ENCODE measurements around the gene ANKRD11.

Gene ANKRD11

GRCh38 chr16:89506791-89507191 lies 16.4 kb upstream of the ANKRD11 start:
- DNase-seq (ENCODE audit: low read depth), result no peak

DNA sequence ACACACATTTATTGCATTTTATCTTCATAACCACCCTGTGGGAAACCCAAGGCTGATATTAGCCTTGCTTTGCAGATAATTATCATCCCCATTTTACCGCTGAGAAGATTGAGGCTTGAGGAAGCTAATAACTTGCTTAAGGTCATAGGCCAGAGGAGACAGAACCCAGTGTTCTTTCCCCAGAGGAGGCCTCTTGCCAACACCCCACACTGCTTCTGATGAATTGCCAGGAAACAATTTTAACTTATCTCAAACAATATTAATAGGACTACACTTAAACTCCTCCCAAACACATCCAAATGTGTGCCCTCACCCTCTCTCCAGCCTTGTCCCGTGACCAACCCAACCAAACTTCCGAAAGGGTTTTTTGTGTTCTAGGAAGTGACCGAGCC lies 15.7 kb upstream of the ANKRD11 start:
- DNase-seq (ENCODE audit: low read depth), result no peak

DNA sequence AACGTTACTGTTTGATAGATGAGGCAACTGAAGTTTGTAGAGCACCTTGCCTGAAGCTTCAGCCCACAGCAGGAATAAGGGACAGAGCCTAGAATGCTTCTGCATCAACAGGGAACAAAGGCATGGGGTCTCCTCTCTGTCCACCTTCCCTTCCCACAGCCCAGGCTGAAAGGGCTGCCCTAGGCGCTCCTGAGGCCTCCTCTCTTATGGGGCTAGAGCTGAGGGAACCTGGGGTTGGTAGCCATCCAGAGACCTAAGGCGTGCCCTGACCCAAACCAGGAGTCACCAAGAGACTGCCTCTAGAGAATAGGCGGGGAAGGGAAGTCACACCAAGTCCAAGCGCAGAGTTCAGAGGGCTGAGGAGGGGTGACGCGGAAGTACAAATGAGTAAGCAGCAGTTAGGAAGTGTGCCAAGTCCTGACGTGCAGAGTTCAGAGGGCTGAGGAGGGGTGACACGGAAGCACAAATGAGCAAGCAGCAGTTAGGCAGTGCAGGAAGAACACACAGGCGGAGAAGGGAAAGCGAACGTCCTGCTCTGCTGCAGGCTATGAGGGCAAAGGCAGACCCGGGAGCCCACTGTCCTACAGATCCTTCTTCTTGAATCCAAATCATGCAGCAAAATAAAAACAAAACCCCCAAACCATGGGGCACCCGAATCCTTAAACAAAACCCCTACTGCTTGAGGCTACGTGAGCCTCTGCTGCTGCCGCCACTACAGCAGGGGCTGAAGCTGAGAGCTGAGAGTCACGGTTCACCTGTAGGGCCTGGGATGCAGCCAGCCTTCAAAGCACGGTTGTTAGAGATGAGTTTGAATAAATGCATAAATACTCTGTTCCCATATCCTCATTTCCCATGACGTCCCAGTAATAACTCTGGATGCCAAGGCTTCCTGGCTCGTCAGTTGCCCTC lies 15.1 kb upstream of the ANKRD11 start:
- DNase-seq (ENCODE audit: low read depth), result peak; percentile 77

- DNase-seq (ENCODE audit: low read depth), result no peak
These were observed 13.7 kb upstream of the ANKRD11 start for GRCh38 chr16:89504091-89504490.

GRCh38 chr16:89502081-89502843 lies 11.9 kb upstream of the ANKRD11 start:
- no peak for DNase-seq (ENCODE audit: low read depth)

GRCh38 chr16:89499767-89500166 lies 9.4 kb upstream of the ANKRD11 start:
- no peak for DNase-seq (ENCODE audit: low read depth)

- DNase-seq (ENCODE audit: low read depth), result no peak
These were observed 8.5 kb upstream of the ANKRD11 start for GRCh38 chr16:89498839-89499238.

- no peak for DNase-seq (ENCODE audit: low read depth)
These were observed 4.8 kb upstream of the ANKRD11 start for GRCh38 chr16:89495121-89495520.

DNA sequence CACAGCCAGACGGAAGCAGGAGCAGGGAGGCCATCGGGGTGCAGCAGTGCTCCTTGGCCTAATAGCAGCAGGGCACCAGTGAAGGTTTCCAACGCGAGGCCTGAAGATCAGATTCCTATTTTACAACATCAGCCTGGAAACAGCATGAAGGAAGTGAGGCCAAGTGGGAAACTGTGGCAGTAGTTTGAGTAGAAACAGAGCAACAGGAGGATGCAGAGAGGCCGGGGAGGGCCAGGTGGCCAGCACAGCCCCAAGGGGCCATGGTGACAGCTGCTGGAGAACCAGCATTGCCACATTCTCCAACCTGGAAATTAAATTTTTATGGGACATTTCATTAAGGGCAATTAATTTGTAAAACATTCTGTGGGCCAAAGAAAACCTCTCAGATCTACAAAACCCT lies 3.4 kb upstream of the ANKRD11 start:
- no peak for DNase-seq (ENCODE audit: low read depth)

DNA sequence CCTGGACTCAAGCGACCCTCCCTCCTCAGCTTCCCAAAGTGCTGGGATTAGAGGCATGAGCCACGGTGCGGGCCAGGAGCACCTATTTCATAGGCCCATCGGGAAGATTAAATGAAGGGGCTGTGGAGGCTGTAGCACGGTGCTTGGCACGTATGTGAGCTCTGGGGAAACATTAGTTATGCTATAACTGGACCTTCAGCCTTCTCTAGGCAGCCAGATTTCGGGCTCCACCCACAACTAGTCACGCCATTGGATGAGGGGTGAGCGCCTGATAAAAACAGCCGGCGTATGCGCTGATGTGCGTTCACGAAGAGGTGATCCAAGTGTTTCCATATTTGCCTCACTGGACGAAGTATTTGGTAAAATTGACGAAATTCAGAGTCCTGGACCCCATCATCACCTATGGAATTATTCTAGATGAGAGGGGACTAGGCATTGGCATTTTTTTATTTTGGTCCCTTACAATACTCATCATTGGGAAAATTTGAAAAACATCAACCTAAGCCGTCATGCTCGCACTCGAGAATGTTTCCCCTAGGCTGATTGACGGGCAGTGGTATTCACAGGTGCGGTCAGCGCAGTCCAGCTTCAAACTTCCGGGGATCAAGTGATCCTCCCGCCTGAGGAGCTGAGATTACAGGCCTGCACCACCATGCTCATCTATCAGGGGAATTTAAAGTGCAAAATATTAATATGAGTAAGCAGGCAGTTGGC lies 1.8 kb upstream of the ANKRD11 start:
- DNase-seq (ENCODE audit: low read depth), result no peak

DNA sequence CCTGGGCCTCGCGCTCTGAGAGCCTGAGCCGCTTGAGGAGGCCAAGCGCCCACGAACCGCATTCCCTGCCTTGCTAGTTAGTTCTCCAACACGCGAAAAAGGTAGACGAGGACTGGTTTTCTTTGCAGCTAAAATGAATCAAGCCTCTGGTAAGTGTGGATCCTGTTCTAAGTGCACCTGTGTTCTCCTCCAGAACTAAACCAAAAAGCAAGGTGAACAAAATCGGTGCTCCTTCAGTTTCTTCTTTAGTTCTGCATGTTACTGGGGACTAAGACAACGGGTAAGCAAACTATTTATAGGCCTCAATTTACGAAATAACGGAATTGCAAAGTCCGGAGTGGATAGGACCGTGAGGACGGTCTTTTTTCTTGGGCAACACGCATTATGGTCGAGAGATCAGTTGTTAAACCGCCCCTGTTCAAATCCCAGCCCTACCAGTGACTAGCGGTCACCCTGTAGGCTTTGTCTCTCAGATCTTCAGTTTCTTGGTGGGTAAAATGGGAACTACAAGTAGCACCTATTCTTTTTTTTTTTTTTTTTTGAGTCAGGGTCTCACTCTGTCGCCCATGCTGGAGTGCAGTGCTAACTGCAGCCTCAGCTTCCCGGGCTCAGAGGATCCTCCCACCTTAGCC lies 993 bp upstream of the ANKRD11 start:
- no peak for DNase-seq (ENCODE audit: low read depth)

DNA sequence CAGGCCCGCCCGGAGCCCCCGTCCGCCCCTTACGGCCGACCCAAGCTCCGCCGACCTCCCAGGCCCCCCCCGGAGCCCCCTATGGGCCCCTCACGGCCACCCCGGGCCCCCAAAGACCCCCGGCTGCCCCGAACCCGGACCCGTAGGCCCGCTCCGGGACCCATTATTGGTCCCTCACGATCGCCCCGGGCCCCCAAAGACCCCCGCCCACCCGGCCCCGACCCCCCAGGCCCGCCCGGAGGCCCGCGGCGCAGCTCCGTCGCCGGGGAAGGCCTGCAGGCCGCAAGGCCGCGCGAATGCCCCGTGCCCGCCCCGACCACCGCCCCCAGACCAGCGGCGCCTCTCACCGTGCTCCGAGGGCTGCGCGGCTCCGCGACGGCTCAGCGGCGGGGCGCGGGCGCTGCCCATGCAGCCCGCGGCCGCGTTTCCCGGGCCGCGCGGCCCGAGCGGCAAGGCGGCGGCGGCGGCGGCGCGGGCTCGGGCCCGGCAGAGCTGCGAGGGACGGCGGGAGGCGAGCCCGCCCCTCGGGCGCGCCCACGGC lies 393 bp downstream of the ANKRD11 start:
- no peak for DNase-seq (ENCODE audit: low read depth)

- DNase-seq (ENCODE audit: low read depth), result peak; percentile 75
These were observed 1.1 kb downstream of the ANKRD11 start for GRCh38 chr16:89489040-89489897.

GRCh38 chr16:89485701-89486246 lies 4.6 kb downstream of the ANKRD11 start:
- no peak for DNase-seq (ENCODE audit: low read depth)

- DNase-seq (ENCODE audit: low read depth), result no peak
These were observed 5.3 kb downstream of the ANKRD11 start for GRCh38 chr16:89484923-89485679.

DNA sequence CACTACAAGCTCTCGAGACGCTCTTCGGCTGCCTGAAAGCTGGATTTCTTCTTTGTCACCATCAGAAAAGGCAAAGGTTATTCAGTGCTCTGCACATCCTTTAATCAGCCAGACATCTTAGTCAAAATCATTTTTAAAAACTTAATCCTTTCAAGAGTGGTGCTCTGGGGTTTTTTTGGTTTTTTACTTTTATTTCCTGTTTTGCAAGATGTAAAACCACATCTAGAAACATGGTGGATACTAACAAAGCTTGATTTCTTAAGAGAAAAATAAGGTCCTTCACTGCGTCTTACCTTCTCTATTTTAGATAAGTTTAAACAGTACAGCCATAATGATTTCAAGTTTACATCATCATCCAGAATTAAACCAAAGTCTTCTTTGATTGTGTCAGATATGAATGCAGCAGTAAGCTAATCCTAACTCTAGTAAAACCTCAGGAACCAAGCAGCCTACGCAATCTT lies 6.3 kb downstream of the ANKRD11 start:
- no peak for DNase-seq (ENCODE audit: low read depth)

DNA sequence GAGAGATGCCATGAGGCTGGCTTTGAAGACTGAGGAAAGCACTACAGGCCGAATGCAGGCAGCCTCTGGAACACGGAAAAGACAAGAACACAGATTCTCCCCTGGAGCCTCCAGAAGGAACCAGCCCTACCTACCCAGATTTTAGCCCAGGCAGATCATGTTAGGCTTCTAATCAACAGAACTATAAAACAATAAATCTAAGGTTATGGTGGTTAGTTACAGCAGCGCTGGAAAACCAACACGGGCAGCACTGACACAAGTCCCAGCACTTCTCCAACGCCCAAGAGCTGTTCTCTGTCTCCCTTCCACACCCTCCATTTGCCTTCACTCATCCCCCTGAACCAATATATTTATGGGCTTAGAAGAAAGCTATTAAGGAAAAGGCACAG lies 7.5 kb downstream of the ANKRD11 start:
- no peak for DNase-seq (ENCODE audit: low read depth)

- no peak for DNase-seq (ENCODE audit: low read depth)
These were observed 8.1 kb downstream of the ANKRD11 start for GRCh38 chr16:89482150-89482816.

DNA sequence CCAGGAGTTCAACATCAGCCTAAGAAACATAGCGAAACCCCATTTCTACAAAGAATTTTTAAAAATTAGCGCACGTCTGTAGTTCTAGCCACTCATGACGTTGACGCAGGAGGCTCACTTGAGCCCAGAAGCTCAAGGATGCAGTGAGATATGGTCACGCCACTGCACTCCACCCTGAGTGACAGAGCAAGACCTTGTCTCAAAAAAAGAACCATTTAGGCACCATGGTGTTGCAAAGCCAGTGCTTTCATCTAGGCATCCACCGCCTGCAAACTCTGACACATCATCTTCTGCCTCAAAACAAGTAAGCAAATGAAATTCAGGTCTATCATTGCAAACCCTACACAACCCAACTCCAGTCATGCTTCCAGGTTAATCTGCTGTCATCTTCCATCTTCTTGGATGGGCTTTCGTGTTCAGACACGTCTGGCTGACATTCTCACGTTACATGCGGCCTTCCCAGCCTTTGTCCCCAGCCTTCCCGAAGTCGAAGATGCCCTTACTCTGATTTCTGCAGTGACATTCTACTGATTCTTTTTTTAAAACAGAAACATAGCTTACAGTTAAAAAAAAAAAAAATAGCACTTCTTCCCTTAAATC lies 8.9 kb downstream of the ANKRD11 start:
- DNase-seq (ENCODE audit: low read depth), result no peak
